HG03135 (cell line): ENCODE measurements around the gene TBCA.
"Not testable (repeated sequence)": the region's sequence is repeated elsewhere in the genome, so short reads cannot be mapped to it uniquely, and the experiment has no call there.

Experiments used
- ATAC-seq: cut with Tn5 transposase; IDR thresholded peaks from one replicate; pipeline ENCODE4 v1.9.1; 2021; ENCODE audit warnings: mild to moderate bottlenecking, moderate library complexity; ENCODE audit not compliant: unreplicated experiment

Gene TBCA

DNA sequence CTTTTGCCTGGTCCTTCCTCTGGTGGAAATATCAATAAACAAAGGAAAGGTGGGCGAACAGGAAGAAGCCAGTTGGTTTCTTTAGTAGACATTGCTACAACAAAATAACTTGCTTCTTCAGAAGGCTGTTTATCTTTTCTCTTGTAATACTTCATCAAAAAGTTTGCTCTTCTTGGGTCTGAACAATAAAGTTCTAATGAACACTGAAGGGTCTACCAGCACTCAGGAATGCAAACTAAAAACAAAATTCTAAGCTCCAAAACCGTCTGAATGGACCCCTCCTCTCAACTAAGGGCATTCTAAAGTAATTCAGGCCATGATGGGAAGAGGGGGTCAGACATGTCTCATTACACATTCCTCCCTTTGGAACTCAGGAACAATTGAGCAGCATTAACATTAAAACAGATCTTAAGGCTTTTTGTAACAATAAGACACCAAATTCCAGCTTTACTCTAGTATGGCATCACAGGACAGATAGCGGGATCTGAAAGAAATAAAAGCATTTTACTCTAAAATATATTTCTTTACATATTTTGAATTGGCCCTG lies 2.3 kb downstream of the TBCA start:
- ATAC-seq: no peak

DNA sequence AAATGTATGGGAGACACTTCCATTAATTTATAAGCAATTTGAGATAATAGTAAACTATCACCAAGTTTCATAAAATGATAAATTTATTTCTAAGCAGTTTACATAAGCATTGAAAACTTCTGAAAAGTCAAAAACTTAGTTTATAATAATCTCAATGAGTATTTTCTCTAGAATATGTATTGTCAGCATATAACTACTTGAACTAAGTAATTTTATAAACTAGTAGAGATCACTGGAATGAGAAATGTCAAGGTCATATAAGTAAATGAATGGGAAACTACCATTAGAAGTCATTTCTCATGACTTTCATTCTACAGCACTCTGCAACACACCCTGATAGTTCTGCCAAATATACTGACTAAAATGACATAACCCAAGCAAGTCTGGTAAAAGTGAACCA lies 3.4 kb downstream of the TBCA start:
- no peak for ATAC-seq

DNA sequence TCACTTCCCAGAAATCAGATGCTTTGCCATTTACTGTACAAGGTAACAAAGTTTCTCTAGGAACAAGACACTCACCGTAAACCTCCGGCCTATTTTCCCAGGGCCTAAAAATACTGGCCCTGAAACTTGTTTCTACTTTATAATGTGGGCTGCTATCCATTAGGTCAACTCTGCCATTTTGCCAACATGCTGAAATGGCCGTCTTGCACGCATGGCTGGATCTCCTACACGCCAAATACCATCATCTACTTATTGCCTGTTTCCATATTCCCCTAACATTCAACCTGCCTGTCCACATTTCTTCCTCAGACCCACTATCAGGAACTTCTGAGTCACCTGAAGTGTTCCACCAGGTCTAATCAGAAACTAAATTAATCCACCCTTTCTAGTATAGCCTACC lies 4.7 kb downstream of the TBCA start:
- ATAC-seq: no peak

GRCh38 chr5:77770293-77771005 lies 5.7 kb downstream of the TBCA start:
- no peak for ATAC-seq

- ATAC-seq: no peak
Observed at GRCh38 chr5:77768978-77769377, 7.2 kb downstream of the TBCA start.

DNA sequence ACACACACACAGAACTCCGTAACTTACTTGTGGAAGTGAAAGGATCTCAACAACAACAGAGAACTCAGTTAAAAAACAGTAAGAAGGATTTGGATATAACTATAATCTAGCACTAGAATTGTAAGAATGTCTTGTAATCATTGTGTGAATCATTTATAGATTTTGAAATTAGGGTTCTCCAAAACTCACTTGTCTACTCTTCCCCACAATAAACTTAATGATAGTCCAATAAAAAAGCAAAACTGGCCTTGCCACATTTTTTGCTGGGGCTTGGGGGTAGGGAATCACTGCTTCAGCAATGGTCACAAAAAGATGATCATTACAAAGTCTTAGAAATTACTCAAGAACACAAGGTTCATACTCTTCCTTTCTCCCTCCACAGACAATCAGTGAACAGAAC lies 8.8 kb downstream of the TBCA start:
- ATAC-seq: no peak

- ATAC-seq: no peak
Observed at GRCh38 chr5:77761606-77762005, 14.5 kb downstream of the TBCA start.

- ATAC-seq: no peak
Observed at GRCh38 chr5:77758141-77758938, 17.8 kb downstream of the TBCA start.

- no peak for ATAC-seq
Observed at GRCh38 chr5:77751328-77752023, 24.7 kb downstream of the TBCA start.

DNA sequence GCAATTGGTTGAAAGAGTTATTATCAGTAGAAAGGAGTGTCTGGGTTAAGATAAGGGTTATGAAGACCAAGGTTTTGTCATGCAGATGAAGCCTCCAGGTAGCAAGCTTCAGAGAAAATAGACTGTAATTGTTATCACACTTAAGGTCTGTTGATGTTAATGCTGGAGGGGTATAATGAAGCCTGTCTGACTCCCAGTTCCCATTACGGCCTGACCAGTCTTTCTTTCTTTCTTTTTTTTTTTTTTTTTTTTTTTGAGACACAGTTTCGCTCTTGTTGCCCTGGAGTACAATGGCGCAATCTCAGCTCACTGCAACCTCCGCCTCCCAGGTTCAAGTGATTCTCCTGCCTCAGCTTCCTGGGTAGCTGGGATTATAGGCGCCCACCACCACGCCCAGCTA lies 25.2 kb downstream of the TBCA start:
- ATAC-seq: not testable (repeated sequence)

DNA sequence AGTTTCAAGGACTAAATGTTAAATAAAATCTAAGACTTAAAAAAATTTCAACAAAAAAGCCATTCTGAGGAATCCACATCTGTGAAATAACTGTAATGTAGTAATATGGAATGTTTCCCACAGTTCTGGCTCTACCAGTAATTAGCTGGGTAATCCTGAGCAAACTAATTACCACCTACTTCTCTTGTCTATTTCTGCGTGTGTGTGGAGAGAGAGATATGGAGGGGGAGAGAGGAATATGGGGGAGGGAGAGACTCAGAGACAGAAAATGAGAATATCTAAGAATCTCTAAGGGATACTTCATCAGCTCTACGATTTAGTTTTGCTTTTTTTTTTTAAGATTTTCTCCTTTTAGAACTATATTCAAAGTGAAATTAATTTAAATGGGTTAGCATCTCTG lies 28.0 kb downstream of the TBCA start:
- no peak for ATAC-seq

- ATAC-seq: no peak
Observed at GRCh38 chr5:77744116-77744515, 32.0 kb downstream of the TBCA start.

- ATAC-seq: no peak
Observed at GRCh38 chr5:77743181-77743580, 33.0 kb downstream of the TBCA start.

DNA sequence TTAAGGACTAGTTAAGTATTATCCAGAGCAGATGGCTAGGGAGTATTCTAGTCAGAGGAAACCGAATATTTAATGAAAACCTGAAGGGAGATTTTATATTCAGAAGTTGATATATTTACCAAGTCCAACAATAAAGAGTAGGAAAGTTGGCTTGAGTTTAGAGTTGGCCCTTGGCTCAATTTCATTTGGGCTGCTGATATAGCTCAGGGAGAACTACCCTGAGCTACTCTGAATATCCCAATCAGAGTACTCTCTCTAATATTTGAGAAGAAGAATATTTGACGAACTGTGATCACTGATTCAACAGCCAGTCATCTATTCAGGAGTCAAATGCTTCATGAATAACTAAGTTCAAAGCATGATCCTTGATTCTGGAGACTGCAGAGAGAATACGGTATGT lies 34.5 kb downstream of the TBCA start:
- no peak for ATAC-seq

DNA sequence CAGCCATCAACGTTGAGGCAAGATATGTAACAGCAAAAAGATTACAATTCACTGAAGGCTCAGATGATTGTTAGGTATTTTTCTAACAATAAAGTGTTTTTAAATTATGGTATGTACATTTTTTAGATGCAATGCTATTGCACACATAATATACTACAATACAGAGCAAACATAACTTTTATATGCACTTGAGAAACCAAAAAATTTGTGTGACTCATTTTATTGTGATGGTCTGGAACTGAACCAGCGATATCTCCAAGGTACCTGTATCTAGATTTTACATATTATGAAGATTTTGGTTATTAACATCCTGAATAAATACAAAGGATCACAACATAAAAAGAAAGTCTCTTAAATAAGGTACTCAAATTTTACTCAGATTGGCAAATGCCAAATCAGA lies 41.3 kb downstream of the TBCA start:
- ATAC-seq: no peak

DNA sequence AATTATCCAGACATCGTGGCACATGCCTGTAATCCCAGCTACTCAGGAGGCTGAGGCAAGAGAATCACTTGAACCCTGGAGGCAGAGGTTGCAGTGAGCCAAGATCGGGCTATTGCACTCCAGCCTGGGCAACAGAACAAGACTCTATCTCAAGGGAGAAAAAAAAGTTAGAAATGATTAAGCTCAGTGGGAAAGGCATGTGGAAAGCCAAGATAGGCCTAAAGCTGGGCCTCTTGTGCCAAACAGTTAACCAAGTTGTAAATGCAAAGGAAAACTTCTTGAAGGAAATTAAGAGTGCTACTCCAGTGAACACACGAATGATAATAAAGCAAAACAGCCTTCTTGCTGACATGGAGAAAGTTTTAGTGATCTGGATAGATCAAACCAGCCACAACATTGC lies 43.0 kb downstream of the TBCA start:
- ATAC-seq: no peak

- ATAC-seq: no peak
Observed at GRCh38 chr5:77727190-77727589, 48.9 kb downstream of the TBCA start.

DNA sequence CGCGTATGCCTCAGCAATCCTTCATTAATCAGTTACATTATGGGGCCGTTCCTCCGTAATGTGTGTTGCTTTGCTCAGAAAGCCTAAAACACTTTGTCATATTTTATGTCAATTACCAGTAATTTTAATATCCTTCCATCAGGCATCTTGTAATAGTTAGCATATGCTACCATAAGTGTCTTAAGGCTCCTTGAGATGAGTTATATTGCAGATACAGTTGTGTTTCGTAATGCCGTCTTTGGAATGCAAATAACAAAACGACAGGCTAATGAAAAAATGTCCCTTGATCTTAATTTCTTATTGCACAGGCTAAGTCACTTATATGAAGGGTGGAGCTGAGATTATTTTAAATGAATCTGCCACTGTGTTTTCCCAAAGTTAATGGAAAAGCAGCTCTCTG lies 50.5 kb downstream of the TBCA start:
- no peak for ATAC-seq

GRCh38 chr5:77724934-77725333 lies 51.2 kb downstream of the TBCA start:
- ATAC-seq: no peak

- no peak for ATAC-seq
Observed at GRCh38 chr5:77719666-77720363, 56.3 kb downstream of the TBCA start.
